Fibroblast of villous mesenchyme (primary cell): ENCODE data around the gene EXOC4. TPM values are rescaled to one million over a fixed set of nuclear protein-coding genes. Genes with fewer than 3 reads are reported as not detected.

Experiments used
- DNase-seq: peaks from one replicate; pipeline ENCODE4 v3.0.0-alpha.2; 2010; ENCODE audit warnings: low read depth
- H3K4me3 ChIP-seq: 2 replicates; pipeline ENCODE4 v1.5.1; 2011; ENCODE audit warnings: low read depth, mild to moderate bottlenecking, low read length
- CTCF ChIP-seq: IDR thresholded peaks from 2 replicates; pipeline ENCODE4 v1.5.1; 2012; ENCODE audit warnings: low read depth, mild to moderate bottlenecking, low read length; ENCODE audit not compliant: insufficient read depth
- total RNA-seq: library from RNA; depleted of rRNA; stranded (reverse); fragments of >200 nt; gene quantifications from 2 replicates; pipeline ENCODE4 v1.2.3, GENCODE V29; 2012

Gene EXOC4
- total RNA-seq, 1 donor: 106 TPM

- H3K4me3 ChIP-seq: no peak overlapping the region
- DNase-seq: no peak
- no peak for TF ChIP-seq CTCF
These were observed 710.8 kb downstream of the EXOC4 start for GRCh38 chr7:133963629-133964028.

- TF ChIP-seq CTCF: no peak
- H3K4me3 ChIP-seq: no peak overlapping the region
- DNase-seq: no peak
These were observed 718.7 kb downstream of the EXOC4 start for GRCh38 chr7:133971625-133972024.

GRCh38 chr7:133973710-133974109, 720.8 kb downstream of the EXOC4 start:
- no peak for TF ChIP-seq CTCF
- no peak overlapping the region for H3K4me3 ChIP-seq
- DNase-seq: no peak

GRCh38 chr7:133975130-133975529, 722.3 kb downstream of the EXOC4 start:
- DNase-seq: no peak
- no peak overlapping the region for H3K4me3 ChIP-seq
- TF ChIP-seq CTCF: no peak

GRCh38 chr7:133976140-133976539, 723.3 kb downstream of the EXOC4 start:
- no peak for TF ChIP-seq CTCF
- H3K4me3 ChIP-seq: no peak overlapping the region
- DNase-seq: no peak

- TF ChIP-seq CTCF: no peak
- no peak for DNase-seq
- H3K4me3 ChIP-seq: no peak overlapping the region
These were observed 724.8 kb downstream of the EXOC4 start for GRCh38 chr7:133977409-133978274.
